HEK293 (cell line): ENCODE results near the gene CABCOCO1.

ENCODE experiments used
- CTCF ChIA-PET: fragments of 350-600 bp; formaldehyde crosslinking; extraction: SDS; loops from one replicate; lab custom pipeline; 2021; ENCODE audit warnings: antibody characterized with exemption; lab: Yijun Ruan, JAX
- POLR2A ChIA-PET: fragments of 300-600 bp; formaldehyde crosslinking; extraction: SDS; loops from one replicate; lab custom pipeline; 2020; ENCODE audit warnings: antibody characterized with exemption, inconsistent platforms; lab: Yijun Ruan, JAX
- H3K27ac ChIP-seq: fragments of 200-500 bp; sonication (Bioruptor generic); 2 replicates; pipeline ENCODE4 v1.5.1; 2014; ENCODE audit warnings: low read depth, low read length, control low read depth, inconsistent platforms; ENCODE audit errors: extremely low read depth
- H3K36me3 ChIP-seq, 2 experiments: fragments of 200-500 bp in 1 of 2; sonication (Bioruptor generic) in 1 of 2; 1 replicate in 1 of 2; 2 replicates in 1 of 2; pipeline ENCODE4 v1.5.1; 2014 to 2017; ENCODE audit warnings: inconsistent platforms in 2 of 2, low read length in 2 of 2; ENCODE audit not compliant: control insufficient read depth in 2 of 2, insufficient read depth in 1 of 2
- H3K4me1 ChIP-seq: fragments of 200-500 bp; sonication (Bioruptor generic); 2 replicates; pipeline ENCODE4 v1.5.1; 2014; ENCODE audit warnings: mild to moderate bottlenecking, low read length, inconsistent platforms; ENCODE audit not compliant: control insufficient read depth, insufficient read depth
- H3K4me3 ChIP-seq: 2 replicates; pipeline ENCODE4 v1.5.1; 2011; ENCODE audit warnings: low read depth, mild to moderate bottlenecking, control low read depth, low read length, moderate library complexity
- H3K9me3 ChIP-seq: fragments of 200-500 bp; sonication (Bioruptor generic); 2 replicates; pipeline ENCODE4 v1.5.1; 2014; ENCODE audit warnings: low read depth, low read length, inconsistent platforms; ENCODE audit not compliant: control insufficient read depth, insufficient read depth
- EGR2 ChIP-seq: fragments of 450-650 bp; formaldehyde crosslinking; IDR thresholded peaks from 2 replicates; pipeline ENCODE4 v1.5.1; 2016; ENCODE audit warnings: low read depth, missing biosample characterization, missing genetic modification characterization
- GLI4 ChIP-seq: fragments of 450-650 bp; formaldehyde crosslinking; IDR thresholded peaks from 2 replicates; pipeline ENCODE4 v1.5.1; 2016; ENCODE audit warnings: missing biosample characterization, missing genetic modification characterization
- KLF9 ChIP-seq: fragments of 450-650 bp; formaldehyde crosslinking; IDR thresholded peaks from 2 replicates; pipeline ENCODE4 v1.5.1; 2016; ENCODE audit warnings: missing biosample characterization, missing genetic modification characterization, low read depth
- MEIS1 ChIP-seq: sonication (generic); formaldehyde crosslinking; IDR thresholded peaks from 2 replicates; pipeline ENCODE4 v1.8.1; 2022; ENCODE audit warnings: missing genetic modification reagents, mild to moderate bottlenecking, borderline replicate concordance
- REPIN1 ChIP-seq: fragments of 450-650 bp; formaldehyde crosslinking; IDR thresholded peaks from 2 replicates; pipeline ENCODE4 v1.5.1; 2017; ENCODE audit warnings: missing biosample characterization, missing genetic modification characterization, low read depth
- SETDB1 ChIP-seq: IDR thresholded peaks from one replicate; pipeline ENCODE4 v1.6.1; 2017; ENCODE audit warnings: mild to moderate bottlenecking, low read length, moderate library complexity, mixed read lengths; ENCODE audit not compliant: insufficient read length
- YY1 ChIP-seq: fragments of 450-650 bp; formaldehyde crosslinking; IDR thresholded peaks from 2 replicates; pipeline ENCODE4 v1.5.1; 2018; ENCODE audit warnings: missing biosample characterization, missing genetic modification characterization
- ZBTB1 ChIP-seq: fragments of 450-650 bp; formaldehyde crosslinking; IDR thresholded peaks from 2 replicates; pipeline ENCODE4 v1.5.1; 2016; ENCODE audit warnings: missing biosample characterization, missing genetic modification characterization
- ZBTB44 ChIP-seq: fragments of 450-650 bp; IDR thresholded peaks from 2 replicates; pipeline ENCODE4 v1.5.1; 2018; ENCODE audit warnings: missing biosample characterization, mild to moderate bottlenecking, missing genetic modification characterization
- ZBTB7A ChIP-seq: fragments of 450-650 bp; formaldehyde crosslinking; IDR thresholded peaks from 2 replicates; pipeline ENCODE4 v1.5.1; 2016; ENCODE audit warnings: low read depth, missing biosample characterization, missing genetic modification characterization
- ZFP37 ChIP-seq: fragments of 450-650 bp; formaldehyde crosslinking; IDR thresholded peaks from 2 replicates; pipeline ENCODE4 v1.5.1; 2016; ENCODE audit warnings: missing biosample characterization, missing genetic modification characterization
- ZNF114 ChIP-seq: fragments of 450-650 bp; formaldehyde crosslinking; IDR thresholded peaks from 2 replicates; pipeline ENCODE4 v1.5.0; 2017; ENCODE audit warnings: missing biosample characterization, missing genetic modification characterization
- ZNF2 ChIP-seq: fragments of 450-650 bp; formaldehyde crosslinking; IDR thresholded peaks from 2 replicates; pipeline ENCODE4 v1.5.1; 2016; ENCODE audit warnings: missing biosample characterization, missing genetic modification characterization
- ZNF202 ChIP-seq: fragments of 450-650 bp; formaldehyde crosslinking; IDR thresholded peaks from 2 replicates; pipeline ENCODE4 v1.5.1; 2016; ENCODE audit warnings: missing biosample characterization, missing genetic modification characterization, borderline replicate concordance
- ZNF302 ChIP-seq: fragments of 450-650 bp; formaldehyde crosslinking; IDR thresholded peaks from 2 replicates; pipeline ENCODE4 v1.5.1; 2016; ENCODE audit warnings: missing biosample characterization, missing genetic modification characterization, low read depth
- ZNF416 ChIP-seq: fragments of 450-650 bp; formaldehyde crosslinking; IDR thresholded peaks from 2 replicates; pipeline ENCODE4 v1.5.1; 2016; ENCODE audit warnings: missing biosample characterization, missing genetic modification characterization
- ZNF510 ChIP-seq: fragments of 450-650 bp; formaldehyde crosslinking; IDR thresholded peaks from 2 replicates; pipeline ENCODE4 v1.5.1; 2018; ENCODE audit warnings: mild to moderate bottlenecking, missing genetic modification characterization, missing biosample characterization; ENCODE audit not compliant: insufficient replicate concordance
- ZNF518A ChIP-seq: fragments of 450-650 bp; formaldehyde crosslinking; conservative IDR thresholded peaks from 2 replicates; pipeline ENCODE4 v1.5.1; 2016; ENCODE audit warnings: low read depth, missing biosample characterization, missing genetic modification characterization
- ZNF521 ChIP-seq: fragments of 450-650 bp; formaldehyde crosslinking; IDR thresholded peaks from 2 replicates; pipeline ENCODE4 v1.5.1; 2017; ENCODE audit warnings: missing biosample characterization, mild to moderate bottlenecking, missing genetic modification characterization
- ZNF596 ChIP-seq: fragments of 450-650 bp; IDR thresholded peaks from 2 replicates; pipeline ENCODE4 v1.5.0; 2018; ENCODE audit warnings: missing biosample characterization, mild to moderate bottlenecking, missing genetic modification characterization, moderate library complexity
- ZNF660 ChIP-seq: fragments of 450-650 bp; IDR thresholded peaks from 2 replicates; pipeline ENCODE4 v1.5.1; 2018; ENCODE audit warnings: missing biosample characterization, mild to moderate bottlenecking, missing genetic modification characterization
- TF ChIP-seq, protein P1 (sequence below): fragments of 450-650 bp; formaldehyde crosslinking; IDR thresholded peaks from 2 replicates; pipeline ENCODE4 v1.5.1; 2017; ENCODE audit warnings: missing biosample characterization, missing genetic modification characterization
- TF ChIP-seq, protein P2 (sequence below): fragments of 450-650 bp; formaldehyde crosslinking; IDR thresholded peaks from 2 replicates; pipeline ENCODE4 v1.5.1; 2016; ENCODE audit warnings: missing biosample characterization, missing genetic modification characterization, borderline replicate concordance
- TF ChIP-seq, protein P3 (sequence below): fragments of 450-650 bp; formaldehyde crosslinking; IDR thresholded peaks from 2 replicates; pipeline ENCODE4 v1.5.1; 2016; ENCODE audit warnings: missing biosample characterization, missing genetic modification characterization

The CABCOCO1 gene

GRCh38 chr10:61627266-61627665, 35.5 kb upstream of the CABCOCO1 start:
- ChIA-PET CTCF (no interaction called here), POLR2A (no interaction called here)
- Histone ChIP-seq H3K36me3 (no peaks in the 10 kb centered on the region), H3K27ac (no peak overlapping the region), H3K4me3 (no peak overlapping the region), H3K9me3 (no peaks in the 10 kb centered on the region), H3K4me1 (no peaks in the 10 kb centered on the region)
- TF ChIP-seq EGR2 (no peak), KLF9 (tag by site-specific recombination) (no peak), ZNF660 (tag by site-specific recombination) (no peak), ZNF302 (tag by site-specific recombination) (no peak), ZNF510 (tag by site-specific recombination) (no peak), ZNF518A (tag by site-specific recombination) (no peak), ZBTB1 (tag by site-specific recombination) (no peak), GLI4 (no peak), REPIN1 (tag by site-specific recombination) (no peak)
- TF ChIP-seq, protein P1, sequence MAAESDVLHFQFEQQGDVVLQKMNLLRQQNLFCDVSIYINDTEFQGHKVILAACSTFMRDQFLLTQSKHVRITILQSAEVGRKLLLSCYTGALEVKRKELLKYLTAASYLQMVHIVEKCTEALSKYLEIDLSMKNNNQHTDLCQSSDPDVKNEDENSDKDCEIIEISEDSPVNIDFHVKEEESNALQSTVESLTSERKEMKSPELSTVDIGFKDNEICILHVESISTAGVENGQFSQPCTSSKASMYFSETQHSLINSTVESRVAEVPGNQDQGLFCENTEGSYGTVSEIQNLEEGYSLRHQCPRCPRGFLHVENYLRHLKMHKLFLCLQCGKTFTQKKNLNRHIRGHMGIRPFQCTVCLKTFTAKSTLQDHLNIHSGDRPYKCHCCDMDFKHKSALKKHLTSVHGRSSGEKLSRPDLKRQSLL (tag by site-specific recombination): no peak

DNA sequence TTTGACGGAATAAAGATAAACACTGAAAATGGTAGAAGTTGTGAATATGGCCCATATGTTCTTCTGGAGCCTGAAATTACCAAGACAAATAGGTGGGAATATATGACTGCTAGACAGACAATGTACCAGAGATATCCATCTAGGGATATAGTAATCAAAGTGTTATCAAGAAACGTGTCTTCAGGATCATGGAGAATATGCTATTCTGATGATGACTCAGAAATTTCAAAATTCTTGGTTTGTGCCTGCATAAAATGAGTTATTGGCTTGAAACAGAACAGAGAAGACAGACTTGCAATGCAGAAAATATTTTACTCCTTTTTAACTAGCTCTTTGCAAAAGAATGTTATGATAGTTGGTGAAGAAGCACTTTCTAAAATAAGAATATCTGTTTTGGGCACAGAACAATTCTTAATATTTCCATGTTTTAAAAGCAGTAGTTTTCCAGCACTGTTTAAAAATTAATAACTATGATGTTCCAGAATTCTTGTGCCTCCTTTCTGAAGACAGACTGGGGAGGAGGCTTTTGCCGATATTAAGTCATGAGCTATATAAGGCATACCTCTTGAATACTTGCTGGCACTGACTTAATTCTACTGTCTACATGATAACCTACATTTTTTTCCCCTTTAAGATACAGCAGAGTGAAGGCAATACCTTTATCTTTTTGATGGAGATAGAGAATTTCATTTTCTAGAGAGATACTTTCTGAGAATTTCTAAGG, 34.4 kb upstream of the CABCOCO1 start:
- Histone ChIP-seq H3K9me3 (no peaks in the 10 kb centered on the region), H3K4me3 (no peak overlapping the region), H3K27ac (no peak overlapping the region), H3K36me3 (no peaks in the 10 kb centered on the region), H3K4me1 (no peaks in the 10 kb centered on the region)
- no peak for TF ChIP-seq ZNF2
- TF ChIP-seq SETDB1: no peak
- no peak for TF ChIP-seq ZNF521
- TF ChIP-seq, protein P2, sequence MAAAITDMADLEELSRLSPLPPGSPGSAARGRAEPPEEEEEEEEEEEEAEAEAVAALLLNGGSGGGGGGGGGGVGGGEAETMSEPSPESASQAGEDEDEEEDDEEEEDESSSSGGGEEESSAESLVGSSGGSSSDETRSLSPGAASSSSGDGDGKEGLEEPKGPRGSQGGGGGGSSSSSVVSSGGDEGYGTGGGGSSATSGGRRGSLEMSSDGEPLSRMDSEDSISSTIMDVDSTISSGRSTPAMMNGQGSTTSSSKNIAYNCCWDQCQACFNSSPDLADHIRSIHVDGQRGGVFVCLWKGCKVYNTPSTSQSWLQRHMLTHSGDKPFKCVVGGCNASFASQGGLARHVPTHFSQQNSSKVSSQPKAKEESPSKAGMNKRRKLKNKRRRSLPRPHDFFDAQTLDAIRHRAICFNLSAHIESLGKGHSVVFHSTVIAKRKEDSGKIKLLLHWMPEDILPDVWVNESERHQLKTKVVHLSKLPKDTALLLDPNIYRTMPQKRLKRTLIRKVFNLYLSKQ (tag by site-specific recombination): no peak
- TF ChIP-seq, protein P3, sequence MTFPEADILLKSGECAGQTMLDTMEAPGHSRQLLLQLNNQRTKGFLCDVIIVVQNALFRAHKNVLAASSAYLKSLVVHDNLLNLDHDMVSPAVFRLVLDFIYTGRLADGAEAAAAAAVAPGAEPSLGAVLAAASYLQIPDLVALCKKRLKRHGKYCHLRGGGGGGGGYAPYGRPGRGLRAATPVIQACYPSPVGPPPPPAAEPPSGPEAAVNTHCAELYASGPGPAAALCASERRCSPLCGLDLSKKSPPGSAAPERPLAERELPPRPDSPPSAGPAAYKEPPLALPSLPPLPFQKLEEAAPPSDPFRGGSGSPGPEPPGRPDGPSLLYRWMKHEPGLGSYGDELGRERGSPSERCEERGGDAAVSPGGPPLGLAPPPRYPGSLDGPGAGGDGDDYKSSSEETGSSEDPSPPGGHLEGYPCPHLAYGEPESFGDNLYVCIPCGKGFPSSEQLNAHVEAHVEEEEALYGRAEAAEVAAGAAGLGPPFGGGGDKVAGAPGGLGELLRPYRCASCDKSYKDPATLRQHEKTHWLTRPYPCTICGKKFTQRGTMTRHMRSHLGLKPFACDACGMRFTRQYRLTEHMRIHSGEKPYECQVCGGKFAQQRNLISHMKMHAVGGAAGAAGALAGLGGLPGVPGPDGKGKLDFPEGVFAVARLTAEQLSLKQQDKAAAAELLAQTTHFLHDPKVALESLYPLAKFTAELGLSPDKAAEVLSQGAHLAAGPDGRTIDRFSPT: no peak
- no peak for TF ChIP-seq ZNF202 (tag by site-specific recombination)
- TF ChIP-seq ZNF416 (tag by site-specific recombination): no peak
- no peak; the same call in 1 of the 2 replicates for TF ChIP-seq ZFP37 (tag by site-specific recombination)
- TF ChIP-seq ZNF596 (tag by site-specific recombination): no peak
- no peak for TF ChIP-seq ZBTB44
- TF ChIP-seq YY1 (tag by site-specific recombination): no peak
- no peak for TF ChIP-seq MEIS1 (CRISPR knock-in tag)
- TF ChIP-seq ZNF114 (tag by site-specific recombination): no peak
- TF ChIP-seq ZBTB7A: no peak
- ChIA-PET CTCF (interaction anchor here (0.5 to 1.7 kb wide), 3 partner anchors 21 to 39 kb away, joined by 3 to 6 read pairs (median 3); no protein-coding TSS in a partner anchor), POLR2A (interaction anchor here (1.0 kb wide), 1 partner anchor 15 kb away, joined by 4 read pairs; no protein-coding TSS in a partner anchor)
